GM19043 (cell line): ENCODE data around the gene ARL4D.
"Not testable (repeated sequence)": the region's sequence is repeated elsewhere in the genome, so short reads cannot be mapped to it uniquely, and the experiment has no call there.

Experiments
- ATAC-seq: cut with Tn5 transposase; IDR thresholded peaks from one replicate; pipeline ENCODE4 v1.9.1; 2021; ENCODE audit warnings: low read depth; ENCODE audit not compliant: unreplicated experiment

The ARL4D gene

GRCh38 chr17:43392397-43392796, 6.4 kb upstream of the ARL4D start:
- ATAC-seq: no peak

GRCh38 chr17:43393944-43394482, 4.8 kb upstream of the ARL4D start:
- no peak for ATAC-seq

GRCh38 chr17:43394696-43395095, 4.1 kb upstream of the ARL4D start:
- ATAC-seq: not testable (repeated sequence)

GRCh38 chr17:43395165-43395564, 3.6 kb upstream of the ARL4D start:
- no peak for ATAC-seq

- no peak for ATAC-seq
Measured at GRCh38 chr17:43396491-43397060, 2.2 kb upstream of the ARL4D start.

GRCh38 chr17:43399839-43400328, 1.1 kb downstream of the ARL4D start:
- ATAC-seq: no peak

- no peak for ATAC-seq
Measured at GRCh38 chr17:43400943-43401717, 2.3 kb downstream of the ARL4D start.

GRCh38 chr17:43402078-43402477, 3.3 kb downstream of the ARL4D start:
- ATAC-seq: no peak

GRCh38 chr17:43402567-43402966, 3.8 kb downstream of the ARL4D start:
- ATAC-seq: no peak

GRCh38 chr17:43403846-43404245, 5.1 kb downstream of the ARL4D start:
- ATAC-seq: no peak

- no peak for ATAC-seq
Measured at GRCh38 chr17:43405861-43406260, 7.1 kb downstream of the ARL4D start.

GRCh38 chr17:43406676-43407645, 8.2 kb downstream of the ARL4D start:
- ATAC-seq: no peak

GRCh38 chr17:43409131-43409530, 10.3 kb downstream of the ARL4D start:
- no peak for ATAC-seq

GRCh38 chr17:43410557-43411368, 12.0 kb downstream of the ARL4D start:
- ATAC-seq: no peak

- ATAC-seq: no peak
Measured at GRCh38 chr17:43411369-43411677, 12.5 kb downstream of the ARL4D start.

GRCh38 chr17:43411749-43412148, 13.0 kb downstream of the ARL4D start:
- no peak for ATAC-seq

GRCh38 chr17:43412166-43412565, 13.4 kb downstream of the ARL4D start:
- ATAC-seq: no peak

GRCh38 chr17:43416998-43417890, 18.5 kb downstream of the ARL4D start:
- ATAC-seq: no peak
